GM12892 (cell line): Measurements from ENCODE around the gene EFS.

Source experiments
- POLR2AphosphoS5 ChIP-seq: IDR thresholded peaks from 2 replicates; pipeline ENCODE4 v1.6.1; 2011; ENCODE audit warnings: low read depth, low read length, control low read depth
- TAF1 ChIP-seq: IDR thresholded peaks from 2 replicates; pipeline ENCODE4 v1.6.1; 2011; ENCODE audit warnings: low read depth, mild to moderate bottlenecking, control low read depth, low read length, borderline replicate concordance

DNA sequence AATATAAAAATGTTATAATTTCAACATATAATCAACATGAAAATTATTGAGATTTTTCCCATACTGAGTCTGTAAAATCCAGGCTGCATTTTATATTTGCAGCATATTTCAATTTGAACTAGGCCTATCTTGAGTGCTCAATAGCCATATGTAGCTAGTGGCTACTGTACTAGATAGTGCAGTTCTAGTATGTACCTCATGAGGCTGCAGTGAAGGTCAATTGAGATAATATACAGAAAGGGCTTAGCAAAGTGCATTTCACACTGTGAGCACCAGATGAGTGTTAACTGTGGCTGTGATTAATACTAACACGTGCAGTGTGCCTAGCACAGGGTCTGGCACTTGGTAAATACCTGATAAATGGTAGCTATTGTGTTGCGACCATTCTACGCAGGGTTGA lies 6.9 kb downstream of the EFS start:
- TF ChIP-seq POLR2AphosphoS5 = no peak
- no peak for TF ChIP-seq TAF1
